NOMO-1 treated with DMSO at 0.1 percent for 48 hours (cell line): Measurements from ENCODE around the gene MROH2A.

Experiments
- DNase-seq: peaks from one replicate; lab custom pipeline; 2025; ENCODE audit not compliant: unreplicated experiment; lab: John Stamatoyannopoulos, UW

MROH2A gene

GRCh38 chr2:233799087-233799665 lies 21.0 kb downstream of the MROH2A start:
- DNase-seq: no peak

DNA sequence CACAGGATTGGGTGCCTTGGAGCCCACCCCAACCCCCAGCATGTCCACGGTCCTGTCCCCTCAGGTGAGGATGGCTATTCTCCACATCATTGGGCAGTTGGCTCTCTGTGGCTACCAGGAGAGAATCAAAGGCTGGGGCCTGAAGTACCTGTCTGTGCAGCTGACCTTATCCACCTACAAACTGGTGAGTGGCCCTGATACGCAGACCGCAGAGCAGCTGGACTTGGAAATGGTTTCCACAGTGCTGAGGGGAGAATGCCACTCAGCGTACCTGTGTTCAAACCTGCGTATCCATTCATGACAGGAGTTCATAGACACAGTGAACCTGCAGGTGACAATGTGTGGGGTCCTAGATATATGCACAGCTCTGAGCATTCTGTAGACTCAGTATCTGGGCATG lies 21.6 kb downstream of the MROH2A start:
- no peak for DNase-seq

DNA sequence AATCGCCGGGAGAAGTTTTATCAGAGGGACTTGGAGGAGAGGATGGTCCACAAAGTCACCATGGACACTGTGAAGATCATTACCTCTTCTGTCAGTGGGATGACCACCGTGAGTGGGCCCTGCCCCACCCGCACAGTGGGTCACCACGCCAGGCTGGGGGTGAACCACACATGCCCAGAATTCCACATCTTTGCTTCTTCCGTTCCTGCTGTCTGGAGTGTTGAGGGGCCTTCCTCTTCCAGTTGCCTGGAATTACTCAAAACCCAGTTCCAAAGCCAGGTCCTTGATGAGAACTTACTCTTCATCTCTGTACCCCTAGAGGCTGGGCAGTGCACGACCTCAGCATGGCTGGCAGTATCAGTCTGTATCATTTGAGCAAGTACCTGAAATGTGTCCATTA lies 22.1 kb downstream of the MROH2A start:
- no peak for DNase-seq

DNA sequence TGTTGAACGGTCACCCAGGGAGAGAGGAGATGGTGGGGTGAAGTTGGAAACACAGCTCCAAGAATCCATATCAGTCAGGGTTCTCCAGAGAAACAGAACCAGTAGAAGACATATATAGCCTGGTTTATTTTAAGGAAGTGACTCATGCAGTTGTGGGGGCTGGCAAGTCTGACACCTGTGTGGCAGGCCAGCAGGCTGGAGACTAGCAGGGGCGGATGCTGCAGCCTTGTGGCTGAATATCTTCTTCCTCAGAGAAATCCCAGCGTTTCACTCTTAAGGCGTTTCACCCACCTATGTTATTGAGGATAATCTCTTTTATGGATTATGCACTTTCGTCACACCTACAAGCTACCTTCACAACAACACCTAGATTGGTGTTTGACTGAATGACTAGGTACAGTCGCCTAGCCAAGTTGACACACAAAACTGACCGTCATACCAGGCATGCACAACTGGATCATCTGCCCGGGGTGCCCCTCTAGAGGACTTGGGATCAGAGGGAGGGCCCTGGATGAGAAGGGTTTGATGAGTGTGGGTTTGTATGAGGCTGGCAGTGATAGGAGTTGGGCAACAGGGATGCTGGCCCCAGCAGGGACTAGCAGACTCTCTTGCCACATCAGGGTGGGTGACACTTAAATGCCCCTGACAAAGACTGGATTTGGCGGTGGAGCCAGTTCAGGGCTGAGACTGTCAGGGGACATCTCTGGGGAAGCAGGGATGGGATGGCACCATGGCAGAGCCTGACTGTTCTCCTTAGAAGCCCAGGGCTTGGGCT lies 23.4 kb downstream of the MROH2A start:
- no peak for DNase-seq

DNA sequence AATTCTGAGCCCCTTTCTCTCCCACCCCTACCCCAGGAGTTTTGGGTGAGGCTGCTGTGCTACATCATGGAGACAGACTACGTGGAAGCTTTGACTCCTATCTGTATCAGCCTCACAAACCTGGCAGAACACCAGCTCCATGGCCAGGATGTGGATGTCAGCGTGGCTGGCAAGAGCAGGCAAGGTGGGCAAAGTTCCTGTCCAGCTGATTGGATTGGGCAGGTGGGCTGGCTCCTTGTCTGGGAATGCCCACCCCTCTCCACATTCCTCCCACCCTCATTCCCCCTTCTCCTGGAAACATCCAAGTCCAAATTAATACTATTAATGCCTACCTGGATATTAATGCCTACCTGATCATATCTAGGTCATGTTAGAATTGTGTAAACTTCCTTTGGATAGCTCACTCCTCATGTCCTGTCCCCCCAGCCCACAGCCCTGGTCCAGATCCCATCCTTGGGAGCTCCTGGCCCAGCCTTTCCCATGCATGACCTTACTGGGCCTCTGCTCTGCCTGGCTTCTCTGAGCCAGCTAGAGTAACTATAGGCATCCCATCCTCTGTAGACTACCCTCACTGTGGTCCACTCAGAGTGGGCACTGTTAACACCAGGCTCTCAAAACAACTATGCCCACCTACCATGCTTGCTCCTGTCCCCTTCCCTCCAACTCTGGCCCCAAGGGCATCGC lies 24.1 kb downstream of the MROH2A start:
- DNase-seq: no peak

- no peak for DNase-seq
These were observed 25.3 kb downstream of the MROH2A start for GRCh38 chr2:233803292-233803911.

DNA sequence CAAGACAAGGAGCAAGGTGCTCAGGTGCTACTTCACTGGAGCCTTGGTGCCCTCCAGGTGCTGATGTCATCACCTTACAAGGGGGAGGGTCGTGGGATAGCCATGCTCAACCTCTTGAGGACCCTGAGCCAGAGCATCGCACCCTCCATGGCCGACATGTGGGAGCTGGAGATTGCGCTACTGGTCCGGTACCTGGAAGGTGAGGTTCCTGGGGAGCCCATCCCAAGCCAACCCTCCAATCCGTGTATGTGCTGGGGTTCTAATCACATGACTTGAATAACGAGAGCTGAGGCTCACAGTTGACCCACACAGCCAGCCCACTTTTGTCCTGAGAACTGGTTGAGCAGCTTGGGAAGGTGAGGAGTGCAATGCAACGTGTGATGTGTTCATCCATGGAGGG lies 25.9 kb downstream of the MROH2A start:
- no peak for DNase-seq

- no peak for DNase-seq
These were observed 29.2 kb downstream of the MROH2A start for GRCh38 chr2:233807215-233807865.

DNA sequence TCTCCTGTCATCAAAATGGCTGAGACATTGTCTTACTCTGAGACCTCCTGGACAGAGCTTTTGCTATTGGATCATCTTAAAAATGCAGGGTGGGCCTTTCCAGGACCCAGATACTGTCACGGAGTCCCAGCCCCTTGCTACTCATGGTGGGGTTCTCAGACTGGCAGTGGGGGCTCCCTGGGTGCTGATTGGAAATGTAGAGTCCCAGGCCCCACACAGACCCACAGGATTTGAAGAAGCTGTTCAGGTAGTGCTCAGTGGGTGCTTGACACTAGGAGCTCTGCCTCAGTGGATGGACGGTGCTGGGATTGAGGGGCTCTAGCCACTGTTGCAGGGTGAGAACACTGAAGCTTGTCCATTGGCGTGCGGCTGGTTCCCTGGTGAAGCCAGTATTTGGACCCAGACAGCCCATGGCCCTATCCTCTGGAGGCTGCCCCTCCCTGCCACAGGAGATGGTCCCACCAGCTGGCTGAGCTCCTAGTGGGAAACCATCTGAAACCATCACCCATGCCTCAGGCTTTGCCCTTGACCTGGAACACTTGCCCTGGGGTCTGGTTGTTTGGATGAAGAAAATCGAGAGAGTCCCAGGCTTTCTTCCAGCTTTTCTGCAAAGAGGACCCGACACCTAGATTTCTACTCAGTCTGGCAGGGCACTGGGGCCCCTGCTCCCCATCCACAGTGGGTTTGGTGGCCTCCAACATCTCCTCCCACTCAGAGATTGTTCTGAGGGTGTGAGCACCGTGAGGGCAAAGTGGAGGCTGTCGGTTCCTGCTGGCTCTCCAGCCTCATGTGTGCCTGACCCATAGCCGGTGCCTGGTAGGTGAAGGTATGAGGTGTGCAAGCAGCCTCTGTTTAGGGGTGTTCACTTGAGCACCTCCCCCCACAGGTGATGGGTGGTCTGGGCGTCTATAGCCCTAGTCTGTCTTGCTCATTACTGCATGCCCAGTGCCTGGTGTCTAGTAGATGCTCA lies 30.1 kb downstream of the MROH2A start:
- no peak for DNase-seq

DNA sequence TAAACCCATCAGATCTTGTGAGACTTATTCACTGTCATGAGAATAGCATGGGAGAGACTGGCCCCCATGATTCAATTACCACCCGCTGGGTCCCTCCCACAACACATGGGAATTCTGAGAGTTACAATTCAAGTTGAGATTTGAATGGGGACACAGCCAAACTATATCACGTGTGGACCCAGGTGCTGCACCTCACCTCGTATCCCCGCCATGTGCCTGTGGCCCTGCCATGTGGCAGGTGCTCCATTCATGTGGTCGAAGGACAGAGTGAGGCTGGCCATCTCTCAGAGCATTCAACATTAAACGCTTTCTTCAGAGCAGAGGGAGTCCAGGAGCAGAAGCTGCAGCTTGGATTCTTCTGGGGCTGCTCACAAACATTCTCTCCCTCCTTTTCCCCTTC lies 32.3 kb downstream of the MROH2A start:
- DNase-seq: no peak

DNA sequence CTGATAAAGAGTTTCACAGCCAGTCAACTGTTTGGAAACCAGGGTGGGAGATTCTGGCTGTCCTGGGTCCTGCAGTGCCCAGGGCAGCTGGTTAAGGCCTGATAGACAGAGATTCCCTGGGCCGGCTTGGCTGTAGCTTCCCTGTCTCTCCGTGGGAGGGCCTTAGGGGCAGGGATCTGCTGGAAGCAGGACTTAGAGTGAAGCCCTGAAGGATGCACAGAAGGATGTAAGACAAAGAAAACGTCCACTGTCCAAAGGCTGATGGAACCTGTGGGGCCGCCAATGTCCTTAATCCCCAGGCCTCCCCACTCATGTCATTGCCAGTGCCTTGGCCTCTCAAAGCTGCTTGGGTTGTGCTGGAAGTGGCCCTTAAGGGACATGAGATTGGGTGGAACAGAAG lies 33.0 kb downstream of the MROH2A start:
- DNase-seq: no peak

- no peak for DNase-seq
These were observed 33.6 kb downstream of the MROH2A start for GRCh38 chr2:233811732-233812131.

DNA sequence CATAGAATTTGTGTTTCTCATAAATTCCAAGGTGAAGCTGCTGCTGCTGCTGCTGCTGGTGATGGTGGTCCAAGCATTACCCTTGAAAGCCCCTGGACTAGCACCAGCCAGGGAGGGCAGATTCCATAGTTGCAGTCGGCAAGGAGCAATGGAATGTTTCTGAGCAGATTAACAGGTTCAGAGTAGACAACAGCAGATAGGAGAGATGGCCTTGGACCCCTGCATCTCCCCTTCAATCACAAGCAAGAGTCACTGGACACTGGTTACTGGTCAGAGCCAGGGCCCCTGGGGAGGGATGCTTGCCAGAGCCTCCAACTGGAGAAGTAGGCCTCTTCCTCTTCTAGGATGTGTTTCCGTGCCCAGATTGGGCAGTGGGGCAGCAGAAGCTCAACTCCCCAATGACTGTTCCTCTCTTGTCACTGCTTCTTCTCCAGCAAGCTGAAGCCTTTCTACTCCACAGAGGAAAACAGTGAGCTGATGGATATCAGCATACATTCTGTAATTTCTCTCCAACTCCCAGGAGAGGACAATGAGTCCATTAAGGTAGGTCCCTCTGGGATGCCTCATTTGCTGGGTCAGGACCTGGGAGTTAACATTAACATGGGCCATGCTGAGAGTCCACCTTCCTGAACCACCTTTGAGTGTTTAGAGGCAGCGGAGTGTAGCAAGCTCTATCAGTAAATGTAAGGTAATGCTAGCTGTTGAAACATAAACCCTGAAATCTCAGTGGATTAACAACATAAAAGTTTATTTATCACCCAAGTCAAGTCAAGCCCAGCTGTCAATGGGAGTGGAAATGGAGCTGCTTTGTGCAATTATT lies 35.3 kb downstream of the MROH2A start:
- no peak for DNase-seq

DNA sequence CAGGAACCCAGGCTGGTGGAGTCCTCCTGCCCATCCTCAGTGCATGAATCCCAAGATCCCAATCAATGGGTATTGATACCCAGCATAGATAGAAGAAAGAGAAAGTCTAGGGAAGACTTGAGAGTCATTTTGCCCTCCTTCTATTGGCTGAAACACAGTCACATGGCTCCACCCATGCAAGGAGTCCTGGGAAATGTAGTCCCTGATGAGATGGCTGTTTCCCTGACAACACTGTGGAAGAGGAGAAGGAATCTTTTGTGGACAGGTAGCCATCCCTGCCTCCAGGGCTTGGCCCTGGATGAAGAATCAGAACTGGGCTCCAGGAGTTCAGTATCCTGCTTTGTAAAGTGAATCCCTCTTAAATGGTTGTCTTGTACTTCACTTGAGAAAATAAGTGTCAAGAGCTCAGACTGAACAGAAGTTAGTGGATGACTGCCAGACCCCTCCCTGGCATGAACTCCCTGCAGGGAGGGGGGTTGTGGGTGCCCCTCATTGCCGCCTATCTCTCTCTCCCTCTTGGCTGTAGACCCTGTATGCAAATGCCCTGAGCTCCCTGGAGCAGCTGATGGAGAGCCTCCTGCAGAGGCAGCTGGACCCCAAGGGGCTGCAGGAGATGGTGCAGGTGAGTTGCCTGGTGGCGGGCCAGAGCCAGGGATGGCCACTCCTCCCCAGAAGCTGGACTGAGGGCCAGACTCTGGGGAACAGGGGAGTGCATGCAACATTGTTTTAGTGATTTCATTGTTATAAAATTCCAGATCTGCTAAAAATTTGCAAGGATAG lies 36.1 kb downstream of the MROH2A start:
- DNase-seq: no peak

- DNase-seq: no peak
These were observed 37.7 kb downstream of the MROH2A start for GRCh38 chr2:233815861-233816260.

DNA sequence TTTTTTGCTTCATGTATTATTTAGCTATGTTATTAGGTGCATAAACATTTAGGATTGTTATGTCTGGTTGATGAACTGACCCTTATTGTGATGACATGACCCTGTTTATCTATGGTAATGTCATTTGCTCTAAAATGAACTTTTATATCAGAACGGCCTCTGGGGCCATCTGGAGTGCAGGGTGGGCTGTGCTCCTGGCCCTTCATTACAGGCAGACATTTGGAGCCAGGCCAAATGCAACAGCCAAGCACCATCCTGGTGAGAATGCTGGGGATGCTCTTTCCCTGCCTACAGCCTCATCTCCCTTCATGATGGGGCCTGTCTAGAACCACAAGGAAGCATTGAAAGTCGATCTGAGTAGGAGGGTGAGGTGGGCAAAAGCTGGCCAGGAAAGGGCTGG lies 38.2 kb downstream of the MROH2A start:
- DNase-seq: no peak

DNA sequence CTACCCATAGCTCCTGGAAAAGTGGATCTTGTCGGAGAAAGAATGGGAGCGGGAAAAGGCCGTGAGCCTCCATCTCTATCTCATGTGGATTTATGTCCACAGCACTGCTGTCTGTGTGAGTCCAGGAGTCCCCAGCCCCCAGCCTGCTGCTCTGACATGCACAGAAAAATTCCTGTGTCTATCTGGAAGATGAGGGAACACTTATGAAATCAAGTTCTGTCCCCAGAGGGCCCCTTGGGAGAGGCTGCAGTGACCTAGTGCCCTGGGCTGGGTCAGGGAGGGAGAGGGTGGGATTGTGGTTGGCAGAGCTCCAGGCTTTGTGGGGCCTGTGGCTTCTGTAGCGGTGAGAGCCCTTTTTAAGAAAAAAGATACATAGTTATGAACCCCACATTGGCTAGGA lies 38.6 kb downstream of the MROH2A start:
- no peak for DNase-seq

- no peak for DNase-seq
These were observed 39.3 kb downstream of the MROH2A start for GRCh38 chr2:233817361-233817911.
